K562 (cell line): Measurements from ENCODE around the gene BLOC1S4. TPM values are rescaled to one million over a fixed set of nuclear protein-coding genes. Genes with fewer than 3 reads are reported as not detected.

Experiments
- BCLAF1 ChIP-seq, 2 experiments: fragments of 450-650 bp in 1 of 2; IDR thresholded peaks; 2 replicates each; pipeline ENCODE4 v1.6.1; 2011 to 2017; ENCODE audit warnings: low read depth in 2 of 2, antibody characterized with exemption in 1 of 2, borderline replicate concordance in 1 of 2, low read length in 1 of 2, mild to moderate bottlenecking in 1 of 2, mixed read lengths in 1 of 2; ENCODE audit not compliant: control insufficient read depth in 1 of 2
- CC2D1A ChIP-seq: fragments of 450-650 bp; IDR thresholded peaks from 2 replicates; pipeline ENCODE4 v1.6.1; 2017; ENCODE audit warnings: mild to moderate bottlenecking
- CREB3 ChIP-seq: fragments of 450-650 bp; conservative IDR thresholded peaks from 2 replicates; pipeline ENCODE4 v1.6.1; 2016; ENCODE audit warnings: missing genetic modification characterization, low read depth, mild to moderate bottlenecking, missing compliant biosample characterization, moderate library complexity
- FOXM1 ChIP-seq, 2 experiments: fragments of 450-650 bp in 1 of 2; sonication (generic) in 1 of 2; formaldehyde crosslinking in 1 of 2; IDR thresholded peaks; 2 replicates each; pipeline versions ENCODE4 v1.6.1 to v1.9.0; 2017 to 2022; ENCODE audit warnings: low read depth in 2 of 2, mild to moderate bottlenecking in 2 of 2, missing genetic modification reagents in 1 of 2, moderate library complexity in 1 of 2
- MCM7 ChIP-seq, 2 experiments: fragments of 450-650 bp; IDR thresholded peaks; 2 replicates each; pipeline ENCODE4 v1.6.1; 2016 to 2018
- MLX ChIP-seq, 2 experiments: fragments of 450-650 bp in 1 of 2; sonication (generic) in 1 of 2; formaldehyde crosslinking; conservative IDR thresholded peaks; 2 replicates each; pipeline versions ENCODE4 v1.4.0 to v1.8.1; 2020 to 2022; ENCODE audit warnings: mild to moderate bottlenecking in 1 of 2, missing genetic modification reagents in 1 of 2
- NELFE ChIP-seq: IDR thresholded peaks from 2 replicates; pipeline ENCODE4 v1.6.1; 2011; ENCODE audit warnings: mild to moderate bottlenecking; ENCODE audit not compliant: insufficient read depth, insufficient read length
- NFATC3 ChIP-seq: fragments of 450-650 bp; IDR thresholded peaks from 2 replicates; pipeline ENCODE4 v1.6.1; 2017; ENCODE audit warnings: mild to moderate bottlenecking
- NKRF ChIP-seq: fragments of 450-650 bp; IDR thresholded peaks from 2 replicates; pipeline ENCODE4 v1.6.1; 2016; ENCODE audit warnings: borderline replicate concordance
- SIRT6 ChIP-seq: IDR thresholded peaks from one replicate; pipeline ENCODE4 v1.6.1; 2012; ENCODE audit warnings: low read depth, mild to moderate bottlenecking, control low read depth, inconsistent platforms, low read length, moderate library complexity
- ZBTB43 ChIP-seq: sonication (generic); formaldehyde crosslinking; IDR thresholded peaks from 2 replicates; pipeline ENCODE4 v1.8.0; 2023; ENCODE audit warnings: mild to moderate bottlenecking, missing genetic modification reagents
- ZNF511 ChIP-seq: sonication (generic); formaldehyde crosslinking; IDR thresholded peaks from 2 replicates; pipeline ENCODE4 v1.8.0; 2022; ENCODE audit warnings: mild to moderate bottlenecking, missing genetic modification reagents
- ZNF639 ChIP-seq, 2 experiments: fragments of 200-800 bp in 1 of 2; sonication (Bioruptor generic) in 1 of 2; sonication (generic) in 1 of 2; formaldehyde crosslinking in 1 of 2; IDR thresholded peaks in 1 of 2; conservative IDR thresholded peaks in 1 of 2; 2 replicates each; pipeline versions ENCODE4 v1.5.0 to v1.6.1; 2016 to 2020; ENCODE audit warnings: missing compliant biosample characterization in 1 of 2, missing genetic modification characterization in 1 of 2, missing genetic modification reagents in 1 of 2
- ZNF780A ChIP-seq: fragments of 250-450 bp; sonication (Bioruptor Pico); IDR thresholded peaks from 2 replicates; pipeline ENCODE4 v1.5.0; 2021; ENCODE audit warnings: mild to moderate bottlenecking
- polyA plus RNA-seq, 8 experiments: library from polyadenylated mRNA; depleted of rRNA in 4 of 8; stranded (reverse) in 5 of 8; unstranded in 3 of 8; fragments of >200 nt; fragmentation: Nextera tagmentation in 2 of 8; fragmentation: Illumina TruSeq in 1 of 8; extraction: Ambion mirVana in 2 of 8; extraction: Trizol in 1 of 8; gene quantifications; 2 replicates each; pipeline versions ENCODE4 v1.2.1 to v1.2.3, GENCODE V29; 2011 to 2014; ENCODE audit warnings: inconsistent platforms in 1 of 8, missing spikeins in 1 of 8
- total RNA-seq, 7 experiments: library from RNA; depleted of rRNA in 6 of 7; stranded (reverse); fragments of >200 nt in 6 of 7; fragmentation: Illumina TruSeq in 2 of 7; extraction: Trizol in 2 of 7; gene quantifications; 2 replicates each; pipeline versions ENCODE4 v1.2.1 to v1.2.3, GENCODE V29; 2011 to 2021; ENCODE audit warnings: low replicate concordance in 1 of 7

Gene BLOC1S4
- total and polyA plus RNA-seq, 9 of the 15 experiments (the other 6 are each of a cell fraction or from before 2014, with no cell fraction given) = 3.1 to 31.6 (median 11.2) TPM

- TF ChIP-seq BCLAF1 (IDR thresholded peaks at IDR 0.05; ENCODE audit: borderline replicate concordance in 1 of 2, control insufficient read depth in 1 of 2, low read depth in 2 of 2, low read length in 1 of 2) (no peak), CREB3 (tag) (peak; percentile 68; the same call in 1 of the 2 replicates), FOXM1 (IDR thresholded peaks at IDR 0.05; ENCODE audit: low read depth) (peak; percentile 94), FOXM1 (CRISPR knock-in tag; IDR thresholded peaks at IDR 0.05; ENCODE audit: low read depth) (no peak), MLX (CRISPR knock-in tag; conservative IDR thresholded peaks at IDR 0.05) (no peak), ZNF511 (CRISPR knock-in tag) (no peak), ZNF780A (CRISPR knock-in tag) (no peak), ZBTB43 (no peak), MCM7 (IDR thresholded peaks at IDR 0.05) (no peak), NFATC3 (no peak; the same call in none of the 2 replicates), CC2D1A (peak; percentile 96), NELFE (no peak), NKRF (0 out of 2 replicates have a peak, but pooled peaks have one; percentile 47), ZNF639 (CRISPR knock-in tag; conservative IDR thresholded peaks at IDR 0.05 in 1 of 2, IDR thresholded peaks at IDR 0.05 in 1 of 2) (peak in 1 of 2 experiments; percentile 86; a peak in 2 of 4 replicates), SIRT6 (no peak)
Observed at GRCh38 chr4:6730603-6731317, 14.8 kb downstream of the BLOC1S4 start (continued).
